Esophagus (tissue), 2 donors: ENCODE measurements around the gene APOBEC4. TPM values are rescaled to one million over a fixed set of nuclear protein-coding genes. Genes with fewer than 3 reads are reported as not detected.
"Not testable (repeated sequence)": the region's sequence is repeated elsewhere in the genome, so short reads cannot be mapped to it uniquely, and the experiment has no call there.

Experiments
- H3K27ac ChIP-seq, 2 donors: one replicate each; pipeline ENCODE4 v1.5.1; 2013; ENCODE audit warnings: low read depth in 2 of 2, mild to moderate bottlenecking in 2 of 2, inconsistent platforms in 1 of 2, low read length in 1 of 2, moderate library complexity in 1 of 2
- H3K27me3 ChIP-seq, 2 donors: one replicate each; pipeline ENCODE4 v1.6.1; 2013; ENCODE audit warnings: low read length in 2 of 2, control low read depth in 1 of 2, mild to moderate bottlenecking in 1 of 2; ENCODE audit not compliant: insufficient read depth in 2 of 2, control insufficient read depth in 1 of 2
- H3K36me3 ChIP-seq, 2 donors: one replicate each; pipeline ENCODE4 v1.6.1; 2013; ENCODE audit warnings: low read length in 1 of 2; ENCODE audit not compliant: control insufficient read depth in 2 of 2, insufficient read depth in 2 of 2
- H3K4me1 ChIP-seq, 2 donors: one replicate each; pipeline ENCODE4 v1.6.1; 2013; ENCODE audit warnings: low read length in 1 of 2; ENCODE audit not compliant: control insufficient read depth in 2 of 2, insufficient read depth in 2 of 2
- H3K4me3 ChIP-seq, 2 donors: one replicate each; pipeline ENCODE4 v1.5.1; 2013; ENCODE audit warnings: low read length in 2 of 2, mild to moderate bottlenecking in 2 of 2, low read depth in 1 of 2, moderate library complexity in 1 of 2
- H3K9me3 ChIP-seq, 2 donors: one replicate each; pipeline ENCODE4 v1.6.1; 2013; ENCODE audit warnings: mild to moderate bottlenecking in 2 of 2, low read depth in 1 of 2, low read length in 1 of 2, moderate library complexity in 1 of 2; ENCODE audit not compliant: control insufficient read depth in 2 of 2, insufficient read depth in 1 of 2
- WGBS, 2 donors: extraction: QIAGEN DNeasy Blood & Tissue Kit; methylation state at CpG; one replicate each; pipeline ENCODE4 v1.1.7; 2013; 5-methylcytosine and 5-hydroxymethylcytosine counted together
- polyA plus RNA-seq, 2 donors: library from polyadenylated mRNA; stranded (reverse); fragments of 200-250 nt; gene quantifications; one replicate each; pipeline ENCODE4 v1.2.3, GENCODE V29; 2013
- donor health status: healthy with polysubstance abuse.
- donor health status: Bipolar disorder and iron deficiency.

Gene APOBEC4
- polyA plus RNA-seq, 2 donors, result not detected

DNA sequence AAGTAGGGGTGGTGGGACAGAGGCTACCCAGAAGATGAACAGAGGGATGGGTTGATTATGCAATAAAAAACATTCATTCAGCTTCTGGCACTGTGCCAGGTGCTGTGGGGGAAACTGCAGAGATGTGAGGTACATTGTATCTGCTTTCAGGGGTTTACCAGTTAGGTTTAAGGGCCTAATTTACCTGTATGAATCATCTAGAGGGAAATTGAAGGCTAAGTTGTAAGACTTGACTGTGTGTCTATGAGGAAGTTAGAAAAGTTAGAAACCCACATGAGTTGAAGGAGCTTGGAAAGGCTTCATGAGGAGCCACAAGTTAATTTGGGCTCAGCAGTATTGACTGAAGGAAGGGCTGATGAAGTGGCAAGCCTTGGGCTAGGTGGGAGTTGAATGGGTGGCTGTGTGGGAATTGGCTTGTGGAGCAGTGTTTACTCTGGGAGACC is 36.7 kb upstream of the APOBEC4 start:
- Histone ChIP-seq H3K27me3 (no peaks in the 10 kb centered on the region), H3K4me1 (no peaks in the 10 kb centered on the region), H3K4me3 (no peak overlapping the region), H3K9me3 (no peaks in the 10 kb centered on the region), H3K27ac (no peak overlapping the region), H3K36me3 (no peaks in the 10 kb centered on the region)

- no peaks in the 10 kb centered on the region for H3K27me3 ChIP-seq
- 71 to 74% methylated on average over 2 of the region's 2 CpGs for WGBS, 2 donors
- H3K9me3 ChIP-seq, result no peaks in the 10 kb centered on the region
- no peak overlapping the region for H3K4me3 ChIP-seq
- no peak overlapping the region for H3K27ac ChIP-seq
- H3K36me3 ChIP-seq, result no peaks in the 10 kb centered on the region
- no peaks in the 10 kb centered on the region for H3K4me1 ChIP-seq
Measured at GRCh38 chr1:183688341-183689060, 35.4 kb upstream of the APOBEC4 start.

- WGBS, 2 donors, result 82 to 91% methylated on average over 2 of the region's 2 CpGs
- Histone ChIP-seq H3K27ac (no peak overlapping the region), H3K36me3 (no peaks in the 10 kb centered on the region), H3K4me3 (no peak overlapping the region), H3K27me3 (no peaks in the 10 kb centered on the region), H3K4me1 (no peaks in the 10 kb centered on the region), H3K9me3 (no peaks in the 10 kb centered on the region)
Measured at GRCh38 chr1:183687546-183688304, 34.6 kb upstream of the APOBEC4 start.

DNA sequence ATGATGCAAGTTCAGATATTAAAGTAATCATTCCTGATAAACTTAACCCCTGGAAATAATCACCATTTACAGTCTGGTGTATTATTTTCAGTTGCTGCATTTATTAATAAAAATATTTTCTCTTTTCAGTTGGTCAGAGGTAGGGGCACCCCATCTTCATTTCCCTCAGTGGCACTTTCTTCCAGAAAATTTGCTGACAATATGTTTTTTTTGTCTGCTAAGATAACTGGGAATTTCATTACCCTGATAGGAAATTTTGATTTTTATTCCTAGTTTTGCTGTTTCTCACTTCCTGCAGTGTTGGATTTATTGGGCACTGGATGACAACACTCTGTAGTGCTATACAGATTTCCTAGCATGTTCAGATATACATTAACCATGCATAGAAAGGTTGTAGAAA is 33.1 kb upstream of the APOBEC4 start:
- Histone ChIP-seq H3K27me3 (no peaks in the 10 kb centered on the region), H3K4me3 (no peak overlapping the region), H3K4me1 (no peaks in the 10 kb centered on the region), H3K9me3 (no peaks in the 10 kb centered on the region), H3K36me3 (no peaks in the 10 kb centered on the region), H3K27ac (no peak overlapping the region)

DNA sequence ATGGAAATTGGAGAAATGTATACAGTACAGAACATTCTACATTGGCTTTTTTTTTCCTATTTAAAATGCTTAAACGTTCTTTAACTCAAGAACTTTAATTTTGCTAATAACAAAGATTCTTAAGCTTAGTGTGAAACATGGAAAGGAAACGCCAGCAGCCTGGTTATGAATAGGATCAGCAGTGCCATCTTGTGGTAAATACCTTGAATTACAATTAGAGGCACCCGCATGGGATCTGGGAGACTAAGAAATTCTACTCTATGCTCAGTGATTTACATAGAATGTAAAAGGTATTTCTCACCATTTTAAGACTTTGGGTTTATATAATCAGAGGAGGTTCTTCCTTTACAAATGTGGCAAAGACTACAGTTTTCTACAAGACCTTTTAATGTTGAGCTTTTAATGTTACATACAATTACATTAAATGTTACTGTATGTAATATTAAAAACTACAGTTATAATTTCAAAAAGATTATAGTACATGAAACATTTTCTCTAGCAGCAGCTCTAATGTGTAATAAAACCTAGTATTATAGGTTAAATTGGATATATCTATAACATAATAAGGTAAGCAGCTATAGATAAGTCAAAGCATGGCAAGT is 32.1 kb upstream of the APOBEC4 start:
- Histone ChIP-seq H3K9me3 (no peaks in the 10 kb centered on the region), H3K4me1 (no peaks in the 10 kb centered on the region), H3K27me3 (no peaks in the 10 kb centered on the region), H3K27ac (no peak overlapping the region), H3K4me3 (no peak overlapping the region), H3K36me3 (no peaks in the 10 kb centered on the region)
- WGBS, 2 donors, result 6 to 11% methylated on average over 3 of the region's 3 CpGs

- H3K4me3 ChIP-seq, H3K4me1 ChIP-seq, H3K27ac ChIP-seq, H3K36me3 ChIP-seq, H3K27me3 ChIP-seq, H3K9me3 ChIP-seq: not testable (repeated sequence)
- 94 to 96% methylated on average over 4 of the region's 4 CpGs for WGBS, 2 donors
Measured at GRCh38 chr1:183679363-183679762, 26.2 kb upstream of the APOBEC4 start.

DNA sequence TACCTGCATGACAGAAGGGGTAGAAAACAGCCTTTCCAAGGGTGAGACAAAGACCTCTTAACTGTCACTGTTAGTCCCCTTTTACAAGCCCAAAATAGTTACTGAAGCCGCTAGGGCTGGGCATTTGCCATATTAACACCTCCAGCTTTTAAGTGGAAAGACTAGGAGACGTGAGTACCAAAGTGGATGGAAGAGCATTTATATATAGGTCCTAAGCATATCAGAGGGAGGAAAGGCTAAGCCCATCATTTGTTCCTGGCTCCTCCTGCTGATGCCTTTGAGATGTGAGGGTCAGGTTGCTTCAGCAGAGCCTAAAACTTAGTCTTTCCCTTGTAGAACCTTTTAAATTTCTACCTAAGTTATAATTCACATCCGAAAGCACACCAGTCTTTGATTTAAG is 25.7 kb upstream of the APOBEC4 start:
- no peaks in the 10 kb centered on the region for H3K27me3 ChIP-seq
- no peaks in the 10 kb centered on the region for H3K4me1 ChIP-seq
- H3K36me3 ChIP-seq, result no peaks in the 10 kb centered on the region
- WGBS, 2 donors, result 89 to 93% methylated on average over 3 of the region's 3 CpGs
- no peak overlapping the region for H3K27ac ChIP-seq
- no peaks in the 10 kb centered on the region for H3K9me3 ChIP-seq
- no peak overlapping the region for H3K4me3 ChIP-seq

- no peak overlapping the region for H3K27ac ChIP-seq
- WGBS, 2 donors, result 43 to 51% methylated on average over 2 of the region's 2 CpGs
- H3K4me3 ChIP-seq, result no peak overlapping the region
- H3K9me3 ChIP-seq, result no peaks in the 10 kb centered on the region
- H3K36me3 ChIP-seq, result no peaks in the 10 kb centered on the region
- H3K4me1 ChIP-seq, result no peaks in the 10 kb centered on the region
- H3K27me3 ChIP-seq, result no peaks in the 10 kb centered on the region
Measured at GRCh38 chr1:183676586-183677189, 23.6 kb upstream of the APOBEC4 start.

DNA sequence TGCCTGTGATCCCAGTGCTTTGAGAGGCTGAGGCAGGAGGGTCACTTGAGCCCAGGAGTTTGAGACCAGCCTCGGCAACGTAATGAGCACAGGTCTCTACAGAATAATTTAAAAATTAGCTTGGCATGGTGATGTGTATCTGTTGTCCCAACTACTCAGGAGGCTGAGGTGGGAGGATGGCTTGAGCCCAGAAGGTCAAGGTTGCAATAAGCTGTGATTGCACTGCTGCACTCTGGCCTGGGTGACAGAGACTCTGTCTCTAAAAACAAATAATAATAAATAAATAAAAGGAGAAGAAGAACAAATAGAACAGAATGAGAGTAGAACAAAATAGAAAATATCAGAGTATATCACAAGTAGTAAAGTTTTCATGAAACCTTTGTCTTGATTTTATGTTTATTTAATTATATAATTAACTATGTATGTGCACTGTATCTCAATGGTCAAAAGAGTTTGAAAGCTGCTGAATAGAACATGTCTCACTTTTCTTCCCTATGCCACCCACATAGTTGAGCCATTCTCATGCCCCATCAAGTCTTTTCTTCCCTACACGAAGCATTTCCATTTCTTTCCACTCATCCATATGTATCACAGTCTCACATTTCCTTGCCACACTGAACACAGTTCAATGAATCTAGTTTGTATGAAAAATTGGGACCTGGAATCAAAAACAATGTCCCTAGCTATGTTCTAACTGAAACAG is 22.9 kb upstream of the APOBEC4 start:
- H3K27me3 ChIP-seq, result no peaks in the 10 kb centered on the region
- no peaks in the 10 kb centered on the region for H3K36me3 ChIP-seq
- no peak overlapping the region for H3K4me3 ChIP-seq
- WGBS, 2 donors, result 84 to 92% methylated on average over 3 of the region's 3 CpGs
- no peaks in the 10 kb centered on the region for H3K9me3 ChIP-seq
- H3K27ac ChIP-seq, result no peak overlapping the region
- no peaks in the 10 kb centered on the region for H3K4me1 ChIP-seq
